K562 (cell line): ENCODE data around the gene OSBPL3. TPM values are rescaled to one million over a fixed set of nuclear protein-coding genes. Genes with fewer than 3 reads are reported as not detected.

Source experiments
- ARID2 ChIP-seq: fragments of 450-650 bp; IDR thresholded peaks from 2 replicates; pipeline ENCODE4 v1.6.1; 2017; ENCODE audit warnings: antibody characterized with exemption, mild to moderate bottlenecking
- ASH1L ChIP-seq: fragments of 450-650 bp; IDR thresholded peaks from 2 replicates; pipeline ENCODE4 v1.6.1; 2018; ENCODE audit warnings: borderline replicate concordance, mild to moderate bottlenecking, low read depth; ENCODE audit not compliant: partially characterized antibody
- BRF1 ChIP-seq: IDR thresholded peaks from 3 replicates; pipeline ENCODE4 v1.6.1; 2011; ENCODE audit warnings: borderline replicate concordance, mild to moderate bottlenecking; ENCODE audit not compliant: insufficient read length; ENCODE audit errors: extremely low read depth
- CUX1 ChIP-seq: fragments of 200-800 bp; sonication (Bioruptor generic); IDR thresholded peaks from 2 replicates; pipeline ENCODE4 v1.6.1; 2016; ENCODE audit warnings: missing genetic modification characterization, missing compliant biosample characterization
- ELF2 ChIP-seq: fragments of 250-450 bp; sonication (Bioruptor Pico); IDR thresholded peaks from 2 replicates; pipeline ENCODE4 v1.5.0; 2021; ENCODE audit warnings: mild to moderate bottlenecking
- FOXK1 ChIP-seq: sonication (generic); formaldehyde crosslinking; IDR thresholded peaks from 2 replicates; pipeline ENCODE4 v1.8.0; 2022; ENCODE audit warnings: missing genetic modification reagents, mild to moderate bottlenecking, borderline replicate concordance
- MEIS2 ChIP-seq: fragments of 450-650 bp; IDR thresholded peaks from 2 replicates; pipeline ENCODE4 v1.6.1; 2014; ENCODE audit warnings: mild to moderate bottlenecking; ENCODE audit not compliant: partially characterized antibody
- NONO ChIP-seq, 2 experiments: fragments of 200-400 bp in 1 of 2; fragments of 450-650 bp in 1 of 2; formaldehyde crosslinking in 1 of 2; IDR thresholded peaks; 2 replicates each; pipeline ENCODE4 v1.6.1; 2017; ENCODE audit warnings: low read depth in 2 of 2, mild to moderate bottlenecking in 2 of 2, moderate library complexity in 2 of 2, low read length in 1 of 2
- OTX1 ChIP-seq: fragments of 450-650 bp; formaldehyde crosslinking; IDR thresholded peaks from 2 replicates; pipeline ENCODE4 v1.4.0; 2022; ENCODE audit warnings: mild to moderate bottlenecking
- SRF ChIP-seq, 2 experiments: fragments of 250-450, 450-650 bp in 1 of 2; sonication (Bioruptor Pico) in 1 of 2; sonication (generic) in 1 of 2; formaldehyde crosslinking; IDR thresholded peaks; 2 replicates each; pipeline versions ENCODE4 v1.5.0 to v1.5.1; 2020 to 2022; ENCODE audit warnings: mild to moderate bottlenecking in 1 of 2, missing genetic modification reagents in 1 of 2
- YY1 ChIP-seq, 3 experiments: IDR thresholded peaks; 2 replicates each; pipeline ENCODE4 v1.6.1; 2011; ENCODE audit warnings: low read length in 2 of 3, mild to moderate bottlenecking in 2 of 3, moderate library complexity in 2 of 3, borderline replicate concordance in 1 of 3, control low read depth in 1 of 3, low read depth in 1 of 3; ENCODE audit not compliant: insufficient read depth in 3 of 3, insufficient replicate concordance in 2 of 3, control insufficient read depth in 1 of 3, insufficient read length in 1 of 3; ENCODE audit errors: extremely low read depth in 1 of 3
- ZNF212 ChIP-seq: fragments of 450-650 bp; formaldehyde crosslinking; IDR thresholded peaks from 2 replicates; pipeline ENCODE4 v1.4.0; 2020; ENCODE audit warnings: mild to moderate bottlenecking
- ZNF354B ChIP-seq: fragments of 250-450 bp; sonication (Bioruptor Pico); IDR thresholded peaks from 2 replicates; pipeline ENCODE4 v1.4.0; 2020
- ZNF512 ChIP-seq: IDR thresholded peaks from 2 replicates; pipeline ENCODE4 v1.6.1; 2016; ENCODE audit warnings: missing genetic modification characterization, missing compliant biosample characterization
- ZNF561 ChIP-seq: fragments of 450-650 bp; formaldehyde crosslinking; conservative IDR thresholded peaks from 2 replicates; pipeline ENCODE4 v1.4.0; 2020; ENCODE audit warnings: mild to moderate bottlenecking, moderate library complexity
- polyA plus RNA-seq, 8 experiments: library from polyadenylated mRNA; depleted of rRNA in 4 of 8; stranded (reverse) in 5 of 8; unstranded in 3 of 8; fragments of >200 nt; fragmentation: Nextera tagmentation in 2 of 8; fragmentation: Illumina TruSeq in 1 of 8; extraction: Ambion mirVana in 2 of 8; extraction: Trizol in 1 of 8; gene quantifications; 2 replicates each; pipeline versions ENCODE4 v1.2.1 to v1.2.3, GENCODE V29; 2011 to 2014; ENCODE audit warnings: inconsistent platforms in 1 of 8, missing spikeins in 1 of 8
- total RNA-seq, 7 experiments: library from RNA; depleted of rRNA in 6 of 7; stranded (reverse); fragments of >200 nt in 6 of 7; fragmentation: Illumina TruSeq in 2 of 7; extraction: Trizol in 2 of 7; gene quantifications; 2 replicates each; pipeline versions ENCODE4 v1.2.1 to v1.2.3, GENCODE V29; 2011 to 2021; ENCODE audit warnings: low replicate concordance in 1 of 7
- TF ChIP-seq, protein P1 (sequence below): sonication (generic); formaldehyde crosslinking; IDR thresholded peaks from 2 replicates; pipeline ENCODE4 v1.8.1; 2023; ENCODE audit warnings: mild to moderate bottlenecking, missing genetic modification reagents, moderate library complexity
- TF ChIP-seq, protein P2 (sequence below): fragments of 450-650 bp; IDR thresholded peaks from 2 replicates; pipeline ENCODE4 v1.6.1; 2018; ENCODE audit warnings: mild to moderate bottlenecking, low read depth; ENCODE audit not compliant: partially characterized antibody

The OSBPL3 gene
- total and polyA plus RNA-seq, 9 of the 15 experiments (the other 6 are each of a cell fraction or from before 2014, with no cell fraction given): 4.8 to 37.2 (median 26.5) TPM

- TF ChIP-seq CUX1 (CRISPR knock-in tag) (no peak), ARID2 (no peak), MEIS2 (peak; percentile 99), FOXK1 (CRISPR knock-in tag) (0 out of 2 replicates have a peak, but pooled peaks have one; percentile 38), NONO (IDR thresholded peaks at IDR 0.05; ENCODE audit: low read depth in 2 of 2, low read length in 1 of 2) (no peak), OTX1 (CRISPR knock-in tag) (no peak), YY1 (IDR thresholded peaks at IDR 0.05; ENCODE audit: borderline replicate concordance in 1 of 3, control insufficient read depth in 1 of 3, extremely low read depth in 1 of 3, insufficient read depth in 3 of 3, insufficient read length in 1 of 3, insufficient replicate concordance in 2 of 3, low read depth in 1 of 3, low read length in 2 of 3) (peak in 1 of 3 experiments; percentile 25), ASH1L (no peak), ZNF354B (CRISPR knock-in tag) (no peak), ELF2 (CRISPR knock-in tag) (no peak), ZNF512 (tag) (no peak), BRF1 (no peak), ZNF561 (no peak), ZNF212 (no peak), SRF (CRISPR knock-in tag; IDR thresholded peaks at IDR 0.05) (no peak)
- TF ChIP-seq, protein P1, sequence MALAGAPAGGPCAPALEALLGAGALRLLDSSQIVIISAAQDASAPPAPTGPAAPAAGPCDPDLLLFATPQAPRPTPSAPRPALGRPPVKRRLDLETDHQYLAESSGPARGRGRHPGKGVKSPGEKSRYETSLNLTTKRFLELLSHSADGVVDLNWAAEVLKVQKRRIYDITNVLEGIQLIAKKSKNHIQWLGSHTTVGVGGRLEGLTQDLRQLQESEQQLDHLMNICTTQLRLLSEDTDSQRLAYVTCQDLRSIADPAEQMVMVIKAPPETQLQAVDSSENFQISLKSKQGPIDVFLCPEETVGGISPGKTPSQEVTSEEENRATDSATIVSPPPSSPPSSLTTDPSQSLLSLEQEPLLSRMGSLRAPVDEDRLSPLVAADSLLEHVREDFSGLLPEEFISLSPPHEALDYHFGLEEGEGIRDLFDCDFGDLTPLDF (CRISPR knock-in tag): no peak
- TF ChIP-seq, protein P2, sequence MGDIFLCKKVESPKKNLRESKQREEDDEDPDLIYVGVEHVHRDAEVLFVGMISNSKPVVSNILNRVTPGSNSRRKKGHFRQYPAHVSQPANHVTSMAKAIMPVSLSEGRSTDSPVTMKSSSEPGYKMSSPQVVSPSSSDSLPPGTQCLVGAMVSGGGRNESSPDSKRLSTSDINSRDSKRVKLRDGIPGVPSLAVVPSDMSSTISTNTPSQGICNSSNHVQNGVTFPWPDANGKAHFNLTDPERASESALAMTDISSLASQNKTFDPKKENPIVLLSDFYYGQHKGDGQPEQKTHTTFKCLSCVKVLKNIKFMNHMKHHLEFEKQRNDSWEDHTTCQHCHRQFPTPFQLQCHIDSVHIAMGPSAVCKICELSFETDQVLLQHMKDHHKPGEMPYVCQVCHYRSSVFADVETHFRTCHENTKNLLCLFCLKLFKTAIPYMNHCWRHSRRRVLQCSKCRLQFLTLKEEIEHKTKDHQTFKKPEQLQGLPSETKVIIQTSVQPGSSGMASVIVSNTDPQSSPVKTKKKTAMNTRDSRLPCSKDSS: no peak
Measured at GRCh38 chr7:24821045-24821753, 158.8 kb downstream of the OSBPL3 start (continued).
